Choroid plexus epithelial cell (primary cell): ENCODE measurements around the gene HOXD12.

Source experiments
- DNase-seq: peaks from one replicate; pipeline ENCODE4 v3.0.0-alpha.2; 2010; ENCODE audit warnings: low read depth
- H3K4me3 ChIP-seq: 2 replicates; pipeline ENCODE4 v1.5.1; 2011; ENCODE audit warnings: low read depth, mild to moderate bottlenecking, control low read depth, low read length, moderate library complexity
- TF ChIP-seq, protein P1 (sequence below): conservative IDR thresholded peaks from 2 replicates; pipeline ENCODE4 v1.5.1; 2011; ENCODE audit warnings: low read depth, mild to moderate bottlenecking, control low read depth, inconsistent platforms, low read length, moderate library complexity

HOXD12 gene

DNA sequence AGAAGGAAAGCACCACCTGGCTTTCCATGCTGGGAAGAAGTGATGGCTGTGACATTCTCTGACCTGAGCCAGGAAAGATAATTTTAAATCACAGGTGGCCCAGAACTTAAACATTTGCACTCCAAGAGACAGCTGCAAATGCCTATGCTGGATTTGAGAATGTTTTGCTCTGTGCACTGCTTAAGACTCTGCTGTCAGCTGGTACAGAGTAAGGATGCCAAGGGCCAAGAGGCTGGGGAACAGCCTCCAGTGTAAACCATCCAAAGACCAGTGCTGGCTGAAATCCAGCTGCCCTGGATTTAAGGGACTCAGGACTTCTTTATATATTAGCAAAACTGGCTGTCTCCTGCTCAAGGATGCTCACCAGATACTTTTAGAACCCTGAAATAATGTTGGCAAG, 33.8 kb downstream of the HOXD12 start:
- H3K4me3 ChIP-seq: no peak overlapping the region
- no peak for DNase-seq
- TF ChIP-seq, protein P1, sequence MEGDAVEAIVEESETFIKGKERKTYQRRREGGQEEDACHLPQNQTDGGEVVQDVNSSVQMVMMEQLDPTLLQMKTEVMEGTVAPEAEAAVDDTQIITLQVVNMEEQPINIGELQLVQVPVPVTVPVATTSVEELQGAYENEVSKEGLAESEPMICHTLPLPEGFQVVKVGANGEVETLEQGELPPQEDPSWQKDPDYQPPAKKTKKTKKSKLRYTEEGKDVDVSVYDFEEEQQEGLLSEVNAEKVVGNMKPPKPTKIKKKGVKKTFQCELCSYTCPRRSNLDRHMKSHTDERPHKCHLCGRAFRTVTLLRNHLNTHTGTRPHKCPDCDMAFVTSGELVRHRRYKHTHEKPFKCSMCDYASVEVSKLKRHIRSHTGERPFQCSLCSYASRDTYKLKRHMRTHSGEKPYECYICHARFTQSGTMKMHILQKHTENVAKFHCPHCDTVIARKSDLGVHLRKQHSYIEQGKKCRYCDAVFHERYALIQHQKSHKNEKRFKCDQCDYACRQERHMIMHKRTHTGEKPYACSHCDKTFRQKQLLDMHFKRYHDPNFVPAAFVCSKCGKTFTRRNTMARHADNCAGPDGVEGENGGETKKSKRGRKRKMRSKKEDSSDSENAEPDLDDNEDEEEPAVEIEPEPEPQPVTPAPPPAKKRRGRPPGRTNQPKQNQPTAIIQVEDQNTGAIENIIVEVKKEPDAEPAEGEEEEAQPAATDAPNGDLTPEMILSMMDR: no peak

DNA sequence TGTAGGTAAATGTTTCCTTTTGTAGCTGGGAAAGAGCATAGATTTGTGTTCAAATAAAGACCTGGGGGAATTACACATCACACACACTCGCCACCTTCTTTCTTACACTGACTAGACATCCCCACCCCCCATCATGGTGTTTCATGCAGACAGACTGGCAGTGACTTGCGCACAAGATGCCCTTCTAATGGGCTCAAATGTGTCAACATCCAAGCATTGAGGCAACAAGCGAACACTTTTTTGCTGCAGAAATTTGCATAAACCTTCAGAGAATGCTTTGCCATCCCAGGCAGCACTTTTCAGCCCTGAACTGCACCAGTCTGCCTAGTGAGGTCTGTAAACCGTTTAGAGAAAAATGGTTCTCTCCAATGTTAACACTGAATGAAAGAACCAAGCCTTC, 34.4 kb downstream of the HOXD12 start:
- no peak for DNase-seq
- TF ChIP-seq, protein P1: no peak
- no peak overlapping the region for H3K4me3 ChIP-seq

DNA sequence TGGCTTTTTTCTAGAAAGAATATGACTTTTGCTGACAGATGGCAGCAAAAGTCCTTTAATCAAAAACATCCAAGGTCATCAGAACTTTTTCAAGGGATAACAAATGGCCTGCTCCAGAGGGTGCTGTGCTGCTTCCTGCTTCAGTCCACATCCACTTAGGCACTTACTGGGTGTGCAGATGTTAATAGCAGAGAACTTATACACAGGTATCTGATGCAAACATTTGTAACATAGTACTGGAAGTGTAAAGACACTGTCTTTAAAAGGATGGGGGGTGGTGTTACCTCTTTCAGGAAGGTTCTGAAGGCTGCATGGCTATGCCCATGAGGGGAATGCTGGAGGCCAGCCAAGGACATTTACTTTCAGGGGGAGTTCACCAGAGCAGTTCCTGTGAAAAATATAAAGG, 35.4 kb downstream of the HOXD12 start:
- no peak overlapping the region for H3K4me3 ChIP-seq
- TF ChIP-seq, protein P1: no peak
- DNase-seq: peak; percentile 19

DNA sequence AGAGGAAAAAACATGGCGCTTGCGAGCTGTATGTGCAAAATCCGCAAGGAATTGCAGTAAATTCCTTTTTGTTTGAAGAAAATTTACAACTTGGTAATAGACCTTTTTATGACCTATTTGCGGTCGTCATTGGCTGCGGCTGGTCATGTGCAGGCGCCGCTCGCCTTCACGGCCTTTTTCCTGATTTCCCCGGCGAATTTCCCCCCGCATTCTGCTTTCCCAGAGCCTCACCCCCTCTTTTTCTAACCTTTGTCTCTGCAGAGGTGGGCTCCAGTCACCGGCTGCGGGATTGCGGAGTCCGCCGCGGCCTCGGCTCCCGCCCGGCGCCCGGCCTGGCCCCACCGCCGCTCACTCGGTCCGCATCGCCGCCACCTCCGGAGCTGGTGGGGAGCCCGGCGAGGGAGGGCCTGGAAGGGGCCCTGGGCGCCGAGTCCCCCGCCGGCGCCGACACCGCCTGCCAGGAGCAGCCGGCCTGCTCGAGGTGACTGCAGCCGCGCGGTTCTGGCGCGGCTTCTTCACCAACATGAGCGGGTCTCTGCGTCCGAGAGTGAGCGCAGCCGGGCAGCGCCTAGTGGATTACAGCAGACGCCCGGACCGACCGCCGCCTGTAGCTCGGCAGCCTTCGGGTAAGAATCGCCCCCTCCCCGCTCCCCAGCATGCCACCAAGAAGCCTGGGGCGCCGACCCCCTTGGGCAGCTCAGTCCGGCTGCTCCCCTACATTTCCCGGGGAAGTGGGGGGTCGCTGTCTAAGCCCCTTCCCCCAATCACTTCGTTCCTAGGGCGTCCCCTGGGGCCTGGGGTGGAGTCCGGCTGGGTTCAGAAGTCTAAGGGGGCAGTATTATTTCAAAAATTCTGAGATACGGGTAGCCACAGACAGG, 37.0 kb downstream of the HOXD12 start:
- H3K4me3 ChIP-seq: no peak overlapping the region
- no peak for DNase-seq

DNA sequence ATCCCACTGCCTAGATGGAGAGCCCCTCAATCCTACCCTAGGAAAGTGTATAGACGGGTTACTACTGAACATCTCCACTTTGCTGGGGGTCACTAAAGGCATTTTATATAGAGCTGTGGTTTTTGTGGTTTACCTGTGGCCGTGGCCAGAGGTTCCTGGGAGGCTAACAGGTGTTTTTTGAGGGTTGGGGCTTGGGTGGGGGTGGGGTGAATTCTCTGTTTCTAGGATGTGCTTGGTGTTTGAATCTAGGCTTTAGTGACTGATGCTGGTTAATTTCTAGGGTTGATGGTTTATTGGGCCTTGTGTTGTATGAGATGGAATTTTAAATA, 37.6 kb downstream of the HOXD12 start:
- TF ChIP-seq, protein P1: no peak
- H3K4me3 ChIP-seq: no peak overlapping the region
- DNase-seq: no peak

More for the DNA sequence above, 37.0 kb downstream of the HOXD12 start:
- TF ChIP-seq, protein P1: no peak

DNA sequence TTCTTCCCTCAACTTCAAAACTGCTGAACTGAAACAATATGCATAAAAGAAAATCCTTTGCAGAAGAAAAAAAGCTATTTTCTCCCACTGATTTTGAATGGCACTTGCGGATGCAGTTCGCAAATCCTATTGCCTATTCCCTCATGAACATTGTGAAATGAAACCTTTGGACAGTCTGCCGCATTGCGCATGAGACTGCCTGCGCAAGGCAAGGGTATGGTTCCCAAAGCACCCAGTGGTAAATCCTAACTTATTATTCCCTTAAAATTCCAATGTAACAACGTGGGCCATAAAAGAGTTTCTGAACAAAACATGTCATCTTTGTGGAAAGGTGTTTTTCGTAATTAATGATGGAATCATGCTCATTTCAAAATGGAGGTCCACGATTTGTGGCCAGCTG, 38.3 kb downstream of the HOXD12 start:
- TF ChIP-seq, protein P1: no peak
- no peak for DNase-seq
- no peak overlapping the region for H3K4me3 ChIP-seq

DNA sequence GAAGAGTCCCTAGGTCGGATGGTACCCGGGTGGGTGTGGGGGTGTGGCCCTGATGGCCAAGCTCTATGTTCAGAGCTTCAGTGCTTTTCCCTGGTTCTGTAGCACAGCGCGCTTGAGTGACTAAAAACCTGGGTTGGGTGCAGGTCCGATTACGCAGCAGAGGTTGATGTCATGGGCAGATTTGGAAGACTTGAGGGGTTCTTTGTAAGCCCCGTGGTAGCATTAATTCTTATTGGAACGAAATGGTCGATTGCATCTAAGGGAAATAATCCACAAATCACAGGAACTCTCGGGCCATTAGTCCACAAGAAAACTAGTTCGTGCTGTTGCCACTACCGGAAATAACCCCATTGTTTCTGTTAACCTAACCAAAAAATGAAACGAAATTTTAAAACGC, 38.9 kb downstream of the HOXD12 start:
- TF ChIP-seq, protein P1: no peak
- H3K4me3 ChIP-seq: no peak overlapping the region
- no peak for DNase-seq
